ENCODE data around the gene SETMAR.
"Not testable (repeated sequence)": the region's sequence is repeated elsewhere in the genome, so short reads cannot be mapped to it uniquely, and the experiment has no call there.

Gene SETMAR
- total RNA-seq = 5.3 to 13.7 (median 10.3) reads per million in 18 experiments

- peak; percentile 84 to 90 for DNase-seq
Measured at GRCh38 chr3:4303187-4304123, at the start of gene SETMAR. SETMAR (plus strand) TSS chr3:4303369; CDS start chr3:4303371, 2 bp downstream.

GRCh38 chr3:4261406-4261805 is 41.8 kb upstream of the SETMAR start:
- DNase-seq = no peak

- DNase-seq = no peak
Measured at GRCh38 chr3:4264040-4264439, 39.1 kb upstream of the SETMAR start.

GRCh38 chr3:4270720-4271119 is 32.4 kb upstream of the SETMAR start:
- DNase-seq = peak; percentile 10 to 32

GRCh38 chr3:4271834-4272233 is 31.3 kb upstream of the SETMAR start:
- peak; percentile 15 to 53 for DNase-seq

- no peak for DNase-seq
Measured at GRCh38 chr3:4279516-4280105, 23.6 kb upstream of the SETMAR start.

- no peak for DNase-seq
Measured at GRCh38 chr3:4281991-4282390, 21.2 kb upstream of the SETMAR start.

GRCh38 chr3:4284865-4285264 is 18.3 kb upstream of the SETMAR start:
- DNase-seq = no peak

GRCh38 chr3:4289044-4289443 is 14.1 kb upstream of the SETMAR start:
- no peak for DNase-seq

- peak; percentile 51 to 63 for DNase-seq
Measured at GRCh38 chr3:4290272-4290893, 12.8 kb upstream of the SETMAR start.

GRCh38 chr3:4292301-4292700 is 10.9 kb upstream of the SETMAR start:
- DNase-seq = no peak

- DNase-seq = no peak
Measured at GRCh38 chr3:4294616-4295327, 8.4 kb upstream of the SETMAR start.

GRCh38 chr3:4296454-4296853 is 6.7 kb upstream of the SETMAR start:
- DNase-seq = not testable (repeated sequence)

GRCh38 chr3:4297486-4297885 is 5.7 kb upstream of the SETMAR start:
- no peak for DNase-seq

- no peak for DNase-seq
Measured at GRCh38 chr3:4302747-4303146, 422 bp upstream of the SETMAR start.

- not testable (repeated sequence) for DNase-seq
Measured at GRCh38 chr3:4305210-4305609, 2.0 kb downstream of the SETMAR start.

GRCh38 chr3:4306091-4306490 is 2.9 kb downstream of the SETMAR start:
- DNase-seq = no peak

- DNase-seq = no peak
Measured at GRCh38 chr3:4306860-4307259, 3.7 kb downstream of the SETMAR start.

GRCh38 chr3:4309491-4310128 is 6.4 kb downstream of the SETMAR start:
- DNase-seq = peak; percentile 94 to 95

GRCh38 chr3:4310971-4311370 is 7.8 kb downstream of the SETMAR start:
- DNase-seq = peak; percentile 58 to 76

- no peak for DNase-seq
Measured at GRCh38 chr3:4311496-4311895, 8.3 kb downstream of the SETMAR start.

- no peak for DNase-seq
Measured at GRCh38 chr3:4313606-4314293, 10.6 kb downstream of the SETMAR start.
